Vagina (tissue), 2 donors: Measurements from ENCODE around the gene PPP2R2B.

ENCODE experiments used
- POLR2A ChIP-seq, 2 donors: fragments of 450-650 bp; IDR thresholded peaks; one replicate each; pipeline ENCODE4 v1.6.1; 2017; ENCODE audit warnings: antibody characterized with exemption in 2 of 2, mild to moderate bottlenecking in 2 of 2, moderate library complexity in 2 of 2
- POLR2AphosphoS5 ChIP-seq, 2 donors: sonication (generic); formaldehyde crosslinking; IDR thresholded peaks; one replicate each; pipeline ENCODE4 v1.9.0; 2017; ENCODE audit warnings: antibody characterized with exemption in 2 of 2, mild to moderate bottlenecking in 2 of 2, low read depth in 1 of 2; ENCODE audit not compliant: insufficient read depth in 1 of 2
- TF ChIP-seq, protein P1 (sequence below), 3 experiments: fragments of 450-650 bp in 2 of 3; fragments of 200-600 bp in 1 of 3; sonication (generic) in 1 of 3; IDR thresholded peaks; one replicate each; pipeline ENCODE4 v1.5.1; 2017 to 2019; ENCODE audit warnings: antibody characterized with exemption in 3 of 3, mild to moderate bottlenecking in 2 of 3, moderate library complexity in 2 of 3

DNA sequence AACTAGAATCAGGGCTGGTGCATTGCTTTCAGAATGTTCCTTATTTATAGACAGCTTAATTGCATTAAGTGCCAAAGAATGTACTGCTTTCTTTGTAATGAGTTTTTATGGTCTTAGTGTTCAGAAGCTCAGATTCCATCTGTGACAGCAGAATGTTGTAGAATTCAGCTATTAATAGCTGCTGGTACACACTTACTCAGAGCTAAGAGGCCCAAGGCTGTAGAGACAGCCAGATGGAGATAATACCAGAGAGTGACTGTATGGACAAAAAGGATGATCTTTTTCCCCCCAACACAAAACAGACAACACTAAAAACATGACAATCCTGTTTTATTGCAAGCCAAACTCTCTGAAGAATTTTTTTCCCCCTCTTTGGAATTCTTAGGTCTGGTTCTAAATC lies 50.2 kb downstream of the PPP2R2B start:
- TF ChIP-seq, protein P1, sequence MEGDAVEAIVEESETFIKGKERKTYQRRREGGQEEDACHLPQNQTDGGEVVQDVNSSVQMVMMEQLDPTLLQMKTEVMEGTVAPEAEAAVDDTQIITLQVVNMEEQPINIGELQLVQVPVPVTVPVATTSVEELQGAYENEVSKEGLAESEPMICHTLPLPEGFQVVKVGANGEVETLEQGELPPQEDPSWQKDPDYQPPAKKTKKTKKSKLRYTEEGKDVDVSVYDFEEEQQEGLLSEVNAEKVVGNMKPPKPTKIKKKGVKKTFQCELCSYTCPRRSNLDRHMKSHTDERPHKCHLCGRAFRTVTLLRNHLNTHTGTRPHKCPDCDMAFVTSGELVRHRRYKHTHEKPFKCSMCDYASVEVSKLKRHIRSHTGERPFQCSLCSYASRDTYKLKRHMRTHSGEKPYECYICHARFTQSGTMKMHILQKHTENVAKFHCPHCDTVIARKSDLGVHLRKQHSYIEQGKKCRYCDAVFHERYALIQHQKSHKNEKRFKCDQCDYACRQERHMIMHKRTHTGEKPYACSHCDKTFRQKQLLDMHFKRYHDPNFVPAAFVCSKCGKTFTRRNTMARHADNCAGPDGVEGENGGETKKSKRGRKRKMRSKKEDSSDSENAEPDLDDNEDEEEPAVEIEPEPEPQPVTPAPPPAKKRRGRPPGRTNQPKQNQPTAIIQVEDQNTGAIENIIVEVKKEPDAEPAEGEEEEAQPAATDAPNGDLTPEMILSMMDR (IDR thresholded peaks at IDR 0.05) = no peak
- TF ChIP-seq POLR2A (IDR thresholded peaks at IDR 0.05) (no peak), POLR2AphosphoS5 (IDR thresholded peaks at IDR 0.05; ENCODE audit: insufficient read depth in 1 of 2, low read depth in 1 of 2) (no peak)
